Thymus (tissue), 11 donors: ENCODE results near the gene PHF14. TPM values are rescaled to one million over a fixed set of nuclear protein-coding genes. Genes with fewer than 3 reads are reported as not detected.
A peak's percentile ranks its signal among the peaks of the same experiment; 100 is the strongest.

Experiments
- DNase-seq, 9 donors: peaks; one replicate each; pipeline ENCODE4 v3.0.0-alpha.2; 2013; ENCODE audit warnings: low spot score in 9 of 9, low read depth in 6 of 9, missing footprints in 1 of 9
- H3K27ac ChIP-seq, 2 donors: one replicate each; pipeline ENCODE4 v1.5.1; 2013; ENCODE audit warnings: control low read depth in 1 of 2, low read depth in 1 of 2, low read length in 1 of 2, mild to moderate bottlenecking in 1 of 2, moderate library complexity in 1 of 2
- H3K27me3 ChIP-seq, 2 donors: one replicate each; pipeline ENCODE4 v1.5.1; 2013; ENCODE audit warnings: low read length in 1 of 2; ENCODE audit not compliant: control insufficient read depth in 2 of 2, insufficient read depth in 1 of 2
- H3K36me3 ChIP-seq, 2 donors: one replicate each; pipeline ENCODE4 v1.5.1; 2013; ENCODE audit warnings: low read length in 1 of 2, mild to moderate bottlenecking in 1 of 2, moderate library complexity in 1 of 2; ENCODE audit not compliant: control insufficient read depth in 2 of 2, insufficient read depth in 2 of 2
- H3K4me1 ChIP-seq, 2 donors: one replicate each; pipeline ENCODE4 v1.5.1; 2013; ENCODE audit warnings: low read length in 2 of 2; ENCODE audit not compliant: control insufficient read depth in 2 of 2, insufficient read depth in 2 of 2
- H3K4me3 ChIP-seq, 2 donors: one replicate each; pipeline ENCODE4 v1.5.1; 2013; ENCODE audit warnings: low read length in 2 of 2, control low read depth in 1 of 2, mild to moderate bottlenecking in 1 of 2
- H3K9me3 ChIP-seq, 2 donors: one replicate each; pipeline ENCODE4 v1.5.1; 2013; ENCODE audit warnings: low read length in 1 of 2, mild to moderate bottlenecking in 1 of 2; ENCODE audit not compliant: control insufficient read depth in 2 of 2, insufficient read depth in 1 of 2
- WGBS: extraction: QIAGEN DNeasy Blood & Tissue Kit; methylation state at CpG from one replicate; pipeline ENCODE4 v1.1.7; 2013; 5-methylcytosine and 5-hydroxymethylcytosine counted together
- polyA plus RNA-seq: library from polyadenylated mRNA; stranded (reverse); fragments of 200-250 nt; gene quantifications from one replicate; pipeline ENCODE4 v1.2.3, GENCODE V29; 2013
- total RNA-seq: library from RNA; stranded (reverse); fragments of 120-200 nt; gene quantifications from one replicate; pipeline ENCODE4 v1.2.4, GENCODE V29; 2013
- donor health status: healthy.

PHF14 gene
- total and polyA plus RNA-seq, 2 donors, result 48.2 to 57.3 TPM

- H3K9me3 ChIP-seq, result no peaks in the 10 kb centered on the region
- no peaks in the 10 kb centered on the region for H3K27me3 ChIP-seq
- no peak for DNase-seq
- H3K4me1 ChIP-seq, result no peaks in the 10 kb centered on the region
- no peak overlapping the region for H3K27ac ChIP-seq
- H3K4me3 ChIP-seq, result no peak overlapping the region
- no peaks in the 10 kb centered on the region for H3K36me3 ChIP-seq
- WGBS, result 94% methylated on average over 4 of the region's 4 CpGs
Measured at GRCh38 chr7:11185179-11185815, 211.6 kb downstream of the PHF14 start.

- 92% methylated on average over 8 of the region's 8 CpGs for WGBS
- no peaks in the 10 kb centered on the region for H3K9me3 ChIP-seq
- H3K27ac ChIP-seq, result no peak overlapping the region
- no peak overlapping the region for H3K4me3 ChIP-seq
- no peak for DNase-seq
- H3K27me3 ChIP-seq, result no peaks in the 10 kb centered on the region
- H3K4me1 ChIP-seq, result no peaks in the 10 kb centered on the region
- H3K36me3 ChIP-seq, result no peaks in the 10 kb centered on the region
Measured at GRCh38 chr7:11188529-11189310, 215.0 kb downstream of the PHF14 start.

DNA sequence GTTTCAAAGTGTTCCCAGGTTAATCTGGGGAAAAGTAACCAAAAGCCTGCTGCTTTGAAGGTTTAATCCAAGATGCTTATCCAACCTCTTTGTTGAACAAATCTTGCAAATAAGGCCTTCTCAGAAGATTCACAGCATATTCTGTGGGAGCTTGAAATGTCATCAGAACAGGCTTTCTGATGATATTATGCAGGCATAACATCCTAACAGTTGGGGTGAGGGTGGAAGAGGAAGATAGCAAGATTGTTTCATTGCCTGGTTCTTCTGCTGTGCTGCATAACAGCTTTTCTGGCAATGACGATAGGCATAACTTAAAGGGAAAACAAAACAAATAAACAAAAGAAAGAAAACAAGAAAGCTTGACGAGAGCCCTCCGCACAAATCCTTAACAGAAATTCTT, 217.4 kb downstream of the PHF14 start:
- H3K36me3 ChIP-seq, result no peaks in the 10 kb centered on the region
- H3K4me3 ChIP-seq, result no peak overlapping the region
- WGBS, result 97% methylated on average over 3 of the region's 3 CpGs
- H3K27me3 ChIP-seq, result no peaks in the 10 kb centered on the region
- DNase-seq, result no peak
- H3K9me3 ChIP-seq, result no peaks in the 10 kb centered on the region
- H3K4me1 ChIP-seq, result no peaks in the 10 kb centered on the region
- H3K27ac ChIP-seq, result no peak overlapping the region

DNA sequence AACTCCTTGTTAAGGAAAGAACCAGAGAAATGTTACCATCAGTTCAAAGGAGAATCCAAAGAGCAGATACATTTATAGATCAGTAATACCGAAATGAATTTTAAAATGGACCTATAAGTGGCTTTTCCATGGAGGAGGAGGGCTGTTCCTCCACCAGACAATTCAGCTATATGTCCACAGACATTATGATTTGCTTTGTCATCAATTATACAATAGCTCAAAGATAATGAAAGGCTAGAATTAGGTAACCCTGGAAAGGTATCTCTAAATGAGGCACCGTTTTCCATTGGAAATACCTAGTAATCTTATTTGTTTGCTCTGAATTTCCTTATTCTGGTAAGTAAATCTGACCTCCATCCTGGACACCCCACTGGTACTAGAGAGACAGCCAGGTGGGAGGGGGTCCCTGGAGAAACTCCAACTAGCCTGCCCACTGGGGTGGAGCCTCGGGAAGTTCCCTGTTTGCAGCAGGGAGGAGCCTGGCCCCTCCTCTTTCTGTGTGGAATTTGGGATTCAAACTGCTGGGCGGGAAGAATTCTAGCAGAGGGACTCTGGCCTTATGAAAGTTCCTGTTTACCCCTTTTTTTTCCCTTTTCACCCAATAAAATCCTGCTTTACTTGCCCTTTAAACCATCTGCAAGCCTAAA, 218.0 kb downstream of the PHF14 start:
- Histone ChIP-seq H3K4me3 (no peak overlapping the region), H3K9me3 (no peaks in the 10 kb centered on the region), H3K36me3 (no peaks in the 10 kb centered on the region), H3K27ac (no peak overlapping the region), H3K27me3 (no peaks in the 10 kb centered on the region), H3K4me1 (no peaks in the 10 kb centered on the region)
- WGBS, result 85% methylated on average over 4 of the region's 4 CpGs
- DNase-seq, result no peak

DNA sequence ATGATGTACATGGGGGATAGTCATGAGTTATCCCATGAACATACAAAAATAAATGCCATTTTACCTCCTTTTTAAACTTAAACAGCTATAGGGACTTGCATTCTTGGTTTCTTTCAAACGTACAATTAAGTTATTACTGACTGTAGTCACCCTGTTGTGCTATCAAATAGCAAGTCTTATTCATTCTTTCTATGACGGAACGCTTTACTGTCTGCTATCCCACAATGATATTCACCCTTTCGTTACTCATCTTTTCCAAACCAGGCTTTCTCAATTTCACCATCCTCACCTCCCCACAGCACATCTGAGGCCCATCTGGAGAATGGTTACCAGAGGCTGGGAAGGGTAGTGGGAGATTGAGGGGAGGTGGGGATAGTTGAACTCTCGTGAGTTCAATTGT, 218.8 kb downstream of the PHF14 start:
- 86% methylated on average over 5 of the region's 5 CpGs for WGBS
- no peaks in the 10 kb centered on the region for H3K27me3 ChIP-seq
- no peaks in the 10 kb centered on the region for H3K9me3 ChIP-seq
- H3K4me1 ChIP-seq, result no peaks in the 10 kb centered on the region
- DNase-seq, result no peak
- H3K36me3 ChIP-seq, result no peaks in the 10 kb centered on the region
- peak overlapping the region in 1 of 2 donors; percentile 17 for H3K4me3 ChIP-seq
- no peak overlapping the region for H3K27ac ChIP-seq

DNA sequence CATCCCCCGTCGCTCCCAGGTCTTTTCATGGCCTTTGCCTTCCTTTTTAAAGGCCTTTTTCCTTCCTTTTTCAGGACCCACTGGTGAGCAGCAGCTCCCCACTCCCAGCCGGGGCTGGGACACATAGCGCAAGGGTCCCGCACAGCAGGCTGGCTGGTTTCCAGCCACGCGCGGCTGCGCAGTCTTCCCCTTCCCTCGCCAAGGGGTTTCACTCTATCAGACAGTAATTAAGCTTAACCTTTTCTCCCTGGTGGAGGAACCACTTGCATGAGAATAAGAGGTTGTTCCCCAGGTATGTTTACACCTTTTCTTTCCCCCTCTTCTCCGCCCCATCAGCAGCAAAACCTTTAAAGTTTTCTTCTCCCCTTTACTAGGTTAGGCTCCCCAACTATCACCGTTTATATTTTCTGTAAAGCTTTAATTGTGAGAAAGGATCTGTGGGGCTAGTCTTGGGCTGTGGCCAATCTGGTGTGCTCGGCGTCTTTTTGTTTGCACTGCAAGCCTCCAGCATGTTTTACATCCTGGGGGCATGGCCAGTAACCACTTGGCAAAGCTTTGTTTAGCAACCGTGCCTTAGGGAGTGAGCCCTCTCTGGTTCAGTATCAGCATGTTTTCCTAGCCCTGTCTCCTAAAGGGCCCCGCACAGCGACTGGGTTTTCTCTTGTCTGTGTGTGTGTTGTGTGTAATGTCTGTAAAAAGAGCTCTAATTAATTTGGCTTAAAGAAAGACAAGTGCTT, 219.6 kb downstream of the PHF14 start:
- WGBS, result 33% methylated on average over 17 of the region's 17 CpGs
- Histone ChIP-seq H3K4me1 (no peaks in the 10 kb centered on the region), H3K27ac (peak overlapping the region in 1 of 2 donors; percentile 18), H3K4me3 (peak overlapping the region in 1 of 2 donors; percentile 17), H3K9me3 (no peaks in the 10 kb centered on the region), H3K27me3 (no peaks in the 10 kb centered on the region), H3K36me3 (no peaks in the 10 kb centered on the region)
- DNase-seq, result no peak

GRCh38 chr7:11193888-11194287, 220.2 kb downstream of the PHF14 start:
- no peak overlapping the region for H3K4me3 ChIP-seq
- no peaks in the 10 kb centered on the region for H3K9me3 ChIP-seq
- WGBS, result 95% methylated on average over 2 of the region's 2 CpGs
- no peaks in the 10 kb centered on the region for H3K4me1 ChIP-seq
- H3K27ac ChIP-seq, result no peak overlapping the region
- H3K27me3 ChIP-seq, result no peaks in the 10 kb centered on the region
- DNase-seq, result no peak
- no peaks in the 10 kb centered on the region for H3K36me3 ChIP-seq

GRCh38 chr7:11194492-11194891, 220.8 kb downstream of the PHF14 start:
- 93% methylated on average over 3 of the region's 3 CpGs for WGBS
- Histone ChIP-seq H3K4me3 (no peak overlapping the region), H3K27ac (no peak overlapping the region)

DNA sequence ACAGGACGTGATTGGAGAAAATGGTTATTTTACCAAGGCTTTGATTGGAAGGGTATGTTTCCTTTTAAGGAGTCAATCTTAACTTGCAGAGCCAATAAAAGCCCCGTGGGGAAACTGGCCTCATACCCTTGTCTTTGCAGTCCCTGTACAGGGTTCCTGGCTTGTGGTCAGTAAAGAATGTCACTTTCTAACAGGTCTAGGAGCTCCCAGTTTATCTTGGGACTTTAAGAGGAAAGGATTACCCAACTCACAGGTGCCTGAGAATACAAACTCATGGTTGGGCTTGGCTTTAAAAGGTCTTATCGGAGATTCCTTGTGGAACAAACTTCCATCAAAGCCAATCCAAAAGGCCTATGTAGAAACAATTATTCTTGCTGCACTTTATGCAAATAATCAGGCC, 221.8 kb downstream of the PHF14 start:
- Histone ChIP-seq H3K4me3 (no peak overlapping the region), H3K27me3 (no peaks in the 10 kb centered on the region), H3K36me3 (no peaks in the 10 kb centered on the region), H3K4me1 (no peaks in the 10 kb centered on the region), H3K9me3 (no peaks in the 10 kb centered on the region), H3K27ac (no peak overlapping the region)
- WGBS, result 93% methylated on average over 3 of the region's 3 CpGs
- no peak for DNase-seq

More at GRCh38 chr7:11194492-11194891, 220.8 kb downstream of the PHF14 start:
- H3K4me1 ChIP-seq, result no peaks in the 10 kb centered on the region
- DNase-seq, result no peak
- H3K9me3 ChIP-seq, result no peaks in the 10 kb centered on the region
- H3K27me3 ChIP-seq, result no peaks in the 10 kb centered on the region
- no peaks in the 10 kb centered on the region for H3K36me3 ChIP-seq
